ENCODE measurements around the gene TRPC1.

GRCh38 chr3:142794508-142794907 is 70.7 kb downstream of the TRPC1 start:
- no peak for TF ChIP-seq EZH2 (IDR thresholded peaks at IDR 0.05; ENCODE audit: low read length)
- no peak for TF ChIP-seq CTCF (optimal IDR thresholded peaks at IDR 0.05 in 1 of 3, IDR thresholded peaks at IDR 0.05 in 1 of 3, conservative IDR thresholded peaks at IDR 0.05 in 1 of 3; ENCODE audit: extremely low read depth in 1 of 3, insufficient read depth in 2 of 3, low read length in 3 of 3)

Measured in keratinocyte (primary cell).